ENCODE data around the gene UGGT2. TPM values are rescaled to one million over a fixed set of nuclear protein-coding genes. Genes with fewer than 3 reads are reported as not detected.
"Not testable (repeated sequence)": the region's sequence is repeated elsewhere in the genome, so short reads cannot be mapped to it uniquely, and the experiment has no call there.

UGGT2 gene
- total RNA-seq, 1 donor from 2014 or later: 81.6 TPM

DNA sequence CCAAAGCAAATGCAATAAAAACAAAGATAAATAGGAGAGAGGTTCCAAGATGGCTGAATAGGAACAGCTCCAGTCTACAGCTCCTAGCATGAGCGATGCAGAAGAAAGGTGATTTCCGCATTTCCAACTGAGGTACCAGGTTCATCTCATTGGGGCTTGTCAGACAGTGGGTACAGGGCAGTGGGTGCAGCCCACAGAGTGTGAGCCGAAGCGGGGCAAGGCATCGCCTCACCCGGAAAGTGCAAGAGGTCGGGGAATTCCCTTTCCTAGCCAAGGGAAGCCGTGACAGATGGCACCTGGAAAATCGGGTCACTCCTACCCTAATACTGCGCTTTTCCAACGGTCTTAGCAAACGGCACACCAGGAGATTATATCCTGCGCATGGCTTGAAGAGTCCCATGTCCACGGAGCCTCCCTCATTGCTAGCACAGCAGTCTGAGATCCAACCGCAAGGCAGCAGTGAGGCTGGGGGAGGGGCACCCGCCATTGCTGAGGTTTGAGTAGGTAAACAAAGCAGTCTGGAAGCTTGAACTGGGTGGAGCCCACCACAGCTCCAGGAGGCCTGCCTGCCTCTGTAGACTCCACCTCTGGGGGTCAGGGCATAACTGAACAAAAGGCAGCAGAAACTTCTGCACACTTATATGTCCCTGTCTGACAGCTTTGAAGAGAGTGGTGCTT, 6.6 kb downstream of the UGGT2 start:
- DNase-seq: not testable (repeated sequence)

DNA sequence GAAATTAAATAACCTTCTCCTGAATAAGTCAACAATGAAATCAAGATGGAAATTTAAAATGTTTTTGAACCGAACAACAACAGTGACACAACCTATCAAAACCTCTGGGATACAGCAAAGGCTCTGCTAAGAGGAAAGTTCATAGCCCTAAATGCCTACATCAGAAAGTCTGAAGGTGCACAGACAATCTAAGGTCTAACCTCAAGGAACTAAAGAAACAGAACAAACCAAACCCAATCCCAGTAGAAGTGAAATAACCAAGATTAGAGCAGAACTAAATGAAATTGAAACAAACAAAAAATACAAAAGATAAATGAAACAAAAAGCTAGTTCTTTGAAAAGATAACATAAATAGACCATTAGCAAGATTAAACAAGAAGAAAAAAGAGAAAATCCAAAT, 9.0 kb downstream of the UGGT2 start:
- no peak for DNase-seq

DNA sequence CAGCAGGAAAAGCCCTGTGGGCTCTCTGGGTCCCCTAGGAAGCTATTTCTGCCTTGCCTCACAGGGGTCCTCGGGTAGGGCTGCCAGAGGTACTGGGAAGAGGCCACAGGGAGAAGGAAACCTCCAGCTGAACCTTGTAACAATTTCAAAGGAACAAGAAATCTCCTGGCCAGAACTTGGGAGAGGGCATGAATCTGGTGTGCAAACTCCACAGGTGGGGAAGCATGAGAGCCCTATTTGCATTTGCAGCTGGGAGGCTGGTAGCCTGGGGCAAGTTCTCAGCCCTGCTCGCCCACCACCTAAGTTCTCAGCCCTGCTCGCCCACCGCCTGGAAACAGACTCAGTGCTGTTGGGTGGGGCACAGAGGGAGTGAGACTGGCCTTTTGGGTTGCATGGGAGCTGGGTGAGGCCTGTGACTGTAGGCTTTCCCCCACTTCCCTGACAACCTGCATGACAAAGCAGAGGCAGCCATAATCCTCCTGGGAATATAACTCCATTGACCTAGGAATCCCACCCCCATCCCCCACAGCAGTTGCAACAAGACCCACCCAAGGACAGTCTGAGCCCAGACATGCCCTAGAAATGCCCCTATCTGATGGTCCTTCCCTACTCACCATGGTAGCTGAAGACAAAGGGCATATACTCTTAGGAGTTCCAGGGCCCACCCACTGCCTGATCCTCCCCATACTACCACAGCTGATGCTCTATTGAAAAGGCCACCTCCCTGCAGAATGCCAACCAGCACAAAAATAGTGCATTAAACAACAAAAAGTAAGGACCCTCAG, 11.7 kb downstream of the UGGT2 start:
- DNase-seq: no peak

DNA sequence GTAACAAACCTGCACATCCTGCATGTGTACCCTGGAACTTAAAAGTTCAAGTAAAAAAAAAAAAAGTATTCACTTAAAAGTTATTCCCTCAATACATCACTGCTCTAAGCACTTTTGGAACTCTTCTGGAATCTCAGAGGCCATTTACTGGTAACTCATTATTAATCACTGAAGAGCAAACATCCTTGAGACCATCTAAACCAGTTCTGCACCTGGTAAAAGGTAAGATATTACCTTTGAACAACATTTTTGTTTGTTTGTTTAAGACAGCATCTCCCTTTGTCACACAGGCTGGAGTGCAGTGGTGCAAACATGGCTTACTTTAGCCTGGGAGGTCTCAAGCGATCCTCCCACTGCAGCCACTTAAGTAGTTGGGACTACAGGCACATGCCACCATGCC, 16.7 kb downstream of the UGGT2 start:
- DNase-seq: no peak

DNA sequence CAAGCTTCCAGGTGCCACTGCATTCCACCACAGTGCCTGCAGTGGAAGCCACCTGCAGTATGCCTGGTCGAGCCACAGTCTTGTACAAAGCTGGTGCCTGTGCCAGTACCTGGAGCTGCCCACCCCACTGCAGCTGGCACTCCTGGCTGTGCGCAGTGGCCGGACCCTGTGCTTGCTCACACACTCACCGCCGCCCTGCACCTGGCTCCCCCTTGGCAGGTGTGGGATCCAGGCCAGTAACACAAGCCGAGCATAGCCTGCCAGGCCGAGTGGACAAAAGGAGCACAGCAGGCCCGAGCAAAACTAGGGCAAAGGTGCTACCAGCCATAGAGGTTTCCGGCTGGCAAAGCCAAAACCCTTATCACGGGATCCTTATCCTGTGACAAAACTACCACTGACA, 18.5 kb downstream of the UGGT2 start:
- DNase-seq: no peak

DNA sequence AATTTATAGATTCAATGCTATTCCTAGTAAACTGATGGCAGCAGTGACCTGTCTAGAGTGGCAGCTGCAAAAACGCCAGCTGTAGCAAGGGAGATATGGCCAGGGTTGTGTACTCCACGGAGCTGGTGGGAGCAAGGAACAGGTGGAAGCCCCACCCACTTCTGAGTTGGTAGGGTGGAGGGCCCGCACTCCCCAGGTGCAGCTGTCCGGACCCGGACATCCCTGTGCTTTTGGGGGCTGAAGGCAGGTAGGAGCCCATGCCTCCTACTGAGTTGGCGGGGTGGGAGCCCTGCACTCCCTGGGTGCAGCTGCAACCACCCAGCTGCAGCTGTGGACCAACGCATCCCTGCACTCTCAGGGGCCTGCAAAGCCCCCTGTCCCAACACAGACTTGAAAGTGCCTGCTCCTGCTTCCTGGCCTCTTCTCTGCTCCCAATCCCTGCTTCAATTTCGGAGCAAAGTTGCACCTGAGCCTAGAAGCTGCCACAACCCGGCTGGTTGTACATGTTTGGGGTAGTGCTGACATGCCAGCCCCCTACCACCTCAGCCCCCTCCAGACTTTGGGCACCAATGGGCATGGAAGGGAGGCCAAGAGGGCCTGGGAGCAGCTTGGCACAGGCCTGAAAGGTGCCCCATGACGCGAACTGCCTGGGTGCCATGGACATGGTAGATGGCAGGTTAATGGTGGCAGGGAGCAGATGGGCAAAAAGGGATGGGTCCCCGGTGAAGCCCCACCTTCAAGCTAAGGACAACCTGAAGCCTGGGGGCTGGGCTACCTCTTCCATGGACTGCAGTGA, 19.8 kb downstream of the UGGT2 start:
- no peak for DNase-seq

DNA sequence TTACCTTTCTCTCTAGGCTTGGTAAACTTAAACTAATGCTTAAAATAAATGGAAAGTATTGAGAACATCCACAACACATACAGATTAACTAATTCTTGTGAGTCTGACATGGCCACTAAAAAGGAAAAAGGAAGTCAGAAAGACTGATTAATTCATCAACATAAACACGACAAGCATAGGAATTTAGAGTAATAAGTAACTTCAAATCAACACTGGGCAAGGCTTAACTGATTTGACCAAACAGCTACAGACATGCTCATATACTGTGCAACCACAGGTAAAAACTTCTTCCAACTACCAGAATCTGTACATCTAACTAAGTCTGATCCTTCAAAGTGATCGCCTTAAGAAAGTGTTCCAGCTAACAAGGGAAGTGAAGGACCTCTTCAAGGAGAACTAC, 20.5 kb downstream of the UGGT2 start:
- no peak for DNase-seq

DNA sequence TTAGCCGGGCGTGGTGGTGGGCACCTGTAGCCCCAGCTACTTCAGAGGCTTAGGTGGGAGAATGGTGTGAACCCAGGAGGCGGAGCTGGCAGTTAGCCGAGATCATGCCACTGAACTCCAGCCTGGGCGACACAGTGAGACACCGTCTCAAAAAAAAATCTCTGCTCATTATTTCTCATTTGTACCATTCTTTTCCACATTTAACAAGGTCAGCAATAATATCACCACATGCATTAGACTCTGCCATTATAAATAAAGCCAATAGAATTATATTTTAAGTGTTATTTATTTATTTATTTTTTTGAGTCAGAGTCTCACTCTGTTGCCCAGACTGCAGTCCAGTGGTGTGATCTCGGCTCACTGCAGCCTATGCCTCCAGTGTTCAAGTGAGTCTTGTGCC, 24.2 kb downstream of the UGGT2 start:
- DNase-seq: no peak

DNA sequence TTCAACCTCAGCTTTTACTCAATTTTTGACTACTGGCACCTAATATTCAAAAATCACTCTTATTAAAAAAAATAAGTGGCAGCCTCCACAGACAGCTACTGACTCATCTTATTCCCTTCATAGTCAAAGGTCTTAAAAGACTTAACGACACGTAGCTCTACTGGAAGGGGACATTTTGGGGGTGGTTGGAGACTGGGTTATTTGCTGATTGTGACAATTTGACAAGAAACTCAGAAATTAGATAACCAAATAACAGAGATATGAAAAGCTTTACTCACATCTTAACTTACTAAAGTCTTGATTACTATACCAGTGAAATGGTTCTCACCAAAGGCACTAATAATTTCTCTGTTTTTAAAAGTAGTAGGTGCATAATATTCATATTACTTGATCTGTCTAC, 25.7 kb downstream of the UGGT2 start:
- no peak for DNase-seq

DNA sequence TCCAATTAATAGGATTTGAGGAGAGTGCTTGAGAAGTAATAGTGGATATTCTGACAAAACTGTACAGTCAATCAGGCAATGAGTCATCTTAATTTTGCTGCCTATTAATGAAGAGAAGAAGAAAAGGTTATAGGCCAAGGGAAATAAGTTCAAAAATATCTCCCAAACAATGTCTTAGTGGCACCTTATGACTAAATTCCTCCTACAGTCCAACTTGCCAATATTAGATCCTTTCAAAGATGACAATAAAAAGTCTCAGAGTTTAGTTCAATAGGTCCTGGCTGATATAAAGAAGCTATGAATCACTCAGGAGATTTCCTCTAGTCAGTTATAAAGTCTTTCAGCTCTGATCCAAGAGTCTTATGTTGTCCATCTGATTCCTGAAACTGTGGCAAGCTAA, 27.9 kb downstream of the UGGT2 start:
- DNase-seq: no peak

DNA sequence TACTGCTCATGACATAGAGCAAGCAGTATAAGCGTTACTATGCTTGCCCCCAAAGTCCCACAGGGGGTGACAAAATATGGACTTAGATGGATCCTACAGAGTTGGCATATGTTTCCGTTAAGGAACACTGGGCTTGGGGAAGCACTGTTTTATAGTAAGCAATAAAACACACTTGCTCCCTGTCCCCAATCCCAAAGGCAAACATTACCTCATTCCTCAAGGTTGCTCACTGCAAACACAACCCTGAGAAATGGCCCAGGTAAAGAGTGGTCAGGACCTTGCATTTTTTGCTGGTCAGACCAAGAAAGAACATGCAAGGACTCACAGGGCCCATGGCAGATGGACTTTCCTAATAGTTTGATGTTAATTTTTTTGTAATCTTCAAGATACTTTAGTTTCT, 32.3 kb downstream of the UGGT2 start:
- no peak for DNase-seq

DNA sequence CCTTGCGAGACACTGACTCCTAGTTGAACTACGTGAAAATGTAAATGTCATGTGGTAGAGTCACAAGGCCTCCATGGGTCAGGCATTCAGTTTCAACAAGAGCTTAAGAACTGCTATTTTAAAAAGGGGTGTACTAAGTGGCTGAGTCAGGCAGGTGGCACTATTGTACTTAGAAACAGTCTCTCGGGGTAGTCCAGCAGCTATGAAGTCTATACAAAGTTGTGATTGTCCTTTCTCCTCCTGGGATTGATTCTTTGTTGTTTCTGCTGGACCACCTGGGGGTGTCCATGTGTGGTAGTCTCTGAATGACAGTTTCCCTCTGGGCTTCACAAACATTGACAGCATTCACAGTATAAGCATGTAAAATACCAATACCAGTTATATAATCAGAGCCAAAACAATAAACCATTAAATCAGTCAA, 33.0 kb downstream of the UGGT2 start:
- peak; percentile 13 for DNase-seq

DNA sequence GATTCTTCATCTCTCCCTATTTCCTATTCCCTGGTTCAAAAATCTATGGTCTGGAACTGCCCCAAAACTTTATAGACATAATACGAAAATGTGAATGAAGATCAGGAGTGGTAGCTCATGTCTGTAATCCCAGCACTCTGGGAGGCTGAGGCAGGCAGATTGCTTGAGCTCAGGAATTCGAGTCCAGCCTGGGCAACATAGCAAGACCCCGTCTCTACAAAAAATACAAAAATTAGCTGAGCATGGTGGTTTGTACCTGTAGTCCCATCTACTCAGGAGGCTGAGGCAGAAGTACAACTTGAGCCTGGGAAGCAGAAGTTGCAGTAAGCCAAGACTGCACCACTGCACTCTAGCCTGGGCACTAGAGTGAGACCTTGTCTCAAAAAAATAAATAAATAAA, 35.1 kb downstream of the UGGT2 start:
- DNase-seq: no peak

DNA sequence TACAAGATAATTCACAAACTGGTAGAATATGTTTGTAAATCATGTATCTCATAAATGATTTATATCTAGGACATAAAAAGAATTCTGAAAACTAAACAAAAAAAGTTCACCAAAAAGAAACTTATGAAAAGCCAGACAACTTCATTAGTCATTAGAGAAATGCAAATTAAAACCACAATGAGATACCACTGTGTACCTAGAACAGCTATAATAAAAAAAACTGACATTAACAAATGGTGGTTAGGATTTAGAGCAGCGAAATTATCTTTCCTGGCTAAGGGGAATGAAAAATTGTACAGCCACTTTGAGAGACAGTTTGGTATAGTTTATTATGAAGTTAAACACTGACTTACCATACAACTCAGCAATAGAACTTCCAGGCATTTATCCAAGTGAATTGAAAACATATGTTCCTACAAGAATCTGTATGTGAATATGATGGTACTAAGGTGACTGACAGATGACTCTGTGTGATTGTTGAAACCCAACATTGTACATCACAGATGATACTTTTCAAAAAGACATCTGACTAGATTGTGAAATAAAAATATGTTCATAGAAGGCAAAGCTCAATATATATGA, 41.8 kb downstream of the UGGT2 start:
- DNase-seq: no peak

DNA sequence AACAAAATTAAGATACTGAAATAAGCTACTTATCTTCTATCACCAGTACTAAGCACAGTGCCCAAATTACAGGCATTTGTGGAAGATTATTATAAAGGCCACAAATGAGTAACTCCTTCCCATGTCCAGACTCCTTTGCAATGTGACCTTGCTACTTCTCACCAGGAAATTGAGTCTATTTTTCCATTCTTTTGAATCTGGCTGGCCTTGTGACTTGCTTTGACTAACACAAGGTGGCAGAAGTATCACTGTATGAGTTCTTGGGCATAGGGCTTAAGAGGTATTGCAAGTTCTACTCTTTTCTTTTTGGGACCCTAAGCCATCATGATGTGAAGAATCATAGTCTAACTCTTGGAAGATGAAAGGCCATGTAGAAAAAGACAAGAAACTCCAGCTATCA, 49.9 kb downstream of the UGGT2 start:
- no peak for DNase-seq

DNA sequence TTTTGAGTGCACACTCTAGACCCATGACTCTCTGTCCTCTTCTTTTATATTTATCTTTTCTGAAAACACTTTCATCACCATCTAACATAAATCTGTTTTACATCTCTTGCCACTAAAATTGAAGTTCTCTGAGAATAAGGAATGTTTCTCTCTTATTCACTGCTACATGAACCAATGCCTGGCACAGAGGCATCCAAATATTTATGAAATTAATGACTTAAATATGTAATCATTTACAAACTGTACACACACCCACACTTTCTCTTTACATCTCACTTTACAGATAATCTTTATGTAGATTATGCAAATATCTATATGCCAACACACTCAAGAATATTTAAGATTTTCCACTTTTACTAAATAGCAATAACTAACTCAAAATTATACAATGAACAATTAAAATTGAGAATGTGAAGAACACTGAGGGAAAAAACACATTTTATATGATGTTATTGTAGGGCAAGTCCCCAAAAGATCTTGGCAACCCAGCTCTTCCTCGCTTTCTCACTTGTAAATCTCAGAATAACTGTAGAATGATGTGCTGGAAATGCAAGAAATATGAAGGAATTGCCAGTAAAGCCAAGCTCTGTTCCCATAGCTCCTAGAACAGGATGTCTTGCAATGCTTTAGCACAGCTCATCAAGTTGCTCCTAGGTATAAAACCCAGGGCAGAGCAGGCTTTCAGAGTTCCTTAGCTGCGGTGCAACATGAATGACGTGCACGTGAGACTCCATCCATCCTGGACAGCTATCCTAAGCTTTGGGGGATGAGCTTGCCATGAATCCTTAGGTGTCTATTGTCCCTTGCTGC, 50.7 kb downstream of the UGGT2 start:
- no peak for DNase-seq

DNA sequence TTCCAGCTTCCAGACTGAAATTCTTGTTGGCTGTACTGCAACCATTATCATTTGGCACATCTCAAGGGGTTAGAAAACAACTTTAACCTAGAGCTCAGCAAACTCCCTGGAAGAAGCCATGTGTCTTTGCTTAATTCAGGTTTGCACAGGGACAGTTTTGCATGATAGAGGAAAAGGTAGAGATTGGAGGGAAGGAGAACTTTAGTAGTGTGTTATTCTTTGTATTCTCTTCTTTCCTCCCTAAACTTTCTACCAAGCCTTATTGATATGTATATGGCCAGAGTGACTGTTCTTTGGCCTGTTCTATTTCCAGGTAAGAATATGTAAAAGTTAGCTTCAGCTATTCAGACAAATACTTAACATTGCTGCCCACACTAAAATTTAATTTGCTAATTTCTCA, 53.1 kb downstream of the UGGT2 start:
- DNase-seq: no peak

DNA sequence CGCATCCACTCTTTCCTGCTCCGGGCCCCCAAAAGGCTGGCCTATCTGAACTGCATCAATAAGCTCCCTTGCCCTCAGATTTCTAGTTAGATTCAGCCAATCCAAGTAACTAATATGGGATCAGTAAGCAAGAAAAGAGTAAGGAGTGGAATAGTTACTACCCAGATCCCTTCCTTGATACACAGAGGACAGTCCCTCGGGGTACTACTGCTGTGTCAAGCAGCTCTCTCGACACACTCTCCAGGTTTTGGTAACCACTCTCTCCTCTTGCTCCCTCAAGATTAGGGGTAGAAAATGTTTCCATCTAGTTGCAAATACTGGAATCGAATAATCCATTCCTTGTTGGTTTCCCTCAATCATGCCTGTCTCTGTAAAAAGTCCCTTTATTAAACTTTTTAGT, 65.4 kb downstream of the UGGT2 start:
- no peak for DNase-seq

DNA sequence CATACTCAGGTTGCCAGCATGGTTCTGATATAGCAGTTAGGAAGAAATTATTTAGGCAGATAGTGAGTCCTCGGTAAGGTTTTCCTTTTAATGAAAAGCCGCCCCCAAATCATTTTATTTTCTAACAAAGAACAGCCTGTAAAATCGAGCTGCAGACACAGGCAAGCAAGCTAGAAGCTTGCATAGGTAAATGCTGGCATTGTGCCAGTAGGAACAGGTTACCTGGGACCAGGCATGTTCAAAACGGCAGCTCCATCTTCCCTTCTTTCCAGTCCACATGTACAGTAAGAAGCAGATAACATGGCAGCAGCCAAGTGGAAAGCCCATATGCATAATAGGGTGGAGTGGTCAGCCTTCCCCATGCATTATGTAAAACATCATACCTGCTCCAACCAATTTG, 71.1 kb downstream of the UGGT2 start:
- DNase-seq: no peak

DNA sequence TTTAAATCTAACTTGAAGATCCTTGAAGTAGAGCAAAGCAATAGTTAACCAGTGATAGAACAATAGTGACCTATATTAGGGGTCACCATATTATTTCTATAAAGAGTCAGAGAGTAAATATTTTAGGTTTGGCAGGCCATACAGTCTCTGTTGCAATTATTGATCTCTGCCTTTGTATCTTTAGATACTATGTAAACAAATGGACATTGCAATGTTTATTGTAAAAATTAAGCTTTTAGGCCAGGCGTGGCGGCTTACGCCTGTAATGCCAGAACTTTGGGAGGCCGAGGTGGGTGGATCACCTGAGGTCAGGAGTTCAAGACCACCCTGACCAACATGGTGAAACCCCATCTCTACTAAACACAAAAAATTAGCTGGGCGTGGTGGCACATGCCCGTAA, 80.5 kb downstream of the UGGT2 start:
- not testable (repeated sequence) for DNase-seq

DNA sequence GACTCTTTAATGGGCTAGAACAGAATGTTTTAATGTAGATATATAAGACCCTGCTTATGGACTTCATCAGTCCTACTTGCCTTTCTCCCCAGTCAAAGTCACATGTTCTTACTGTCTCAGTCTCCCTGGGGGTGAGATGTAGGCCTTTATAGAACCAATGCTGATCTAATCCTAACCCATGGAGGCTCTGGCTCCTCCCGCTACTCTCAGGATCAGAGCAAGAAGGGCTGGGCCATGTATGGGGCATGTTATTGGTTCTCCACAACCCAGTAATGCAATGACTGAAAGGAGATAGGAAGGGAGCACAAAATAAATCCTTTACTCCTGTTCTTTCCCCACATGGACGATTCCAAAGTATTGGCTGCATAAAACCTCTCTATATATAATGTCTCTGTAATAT, 82.3 kb downstream of the UGGT2 start:
- DNase-seq: no peak

DNA sequence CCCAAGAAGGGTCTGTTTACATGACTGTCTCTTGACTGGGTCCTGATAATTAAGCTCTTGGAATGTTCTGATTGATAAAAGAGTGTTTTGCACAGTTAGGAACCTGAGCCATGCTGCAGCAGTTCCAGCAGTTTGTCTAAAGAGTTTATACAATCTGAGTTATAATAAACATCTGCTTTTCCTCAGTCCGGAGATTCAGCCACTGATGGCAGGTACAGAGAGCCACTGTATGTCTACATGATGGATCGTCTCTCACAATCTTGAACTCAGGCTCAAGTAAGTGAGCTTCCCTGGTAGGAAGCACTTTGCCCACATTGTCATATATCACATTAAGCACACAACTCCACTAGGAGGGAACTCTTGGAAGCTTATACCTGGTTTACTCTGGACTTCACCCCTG, 84.3 kb downstream of the UGGT2 start:
- DNase-seq: no peak
